ENCODE data around the gene HDLBP.

Gene HDLBP

GRCh38 chr2:241268716-241269445 lies 46.6 kb downstream of the HDLBP start:
- no peak for DNase-seq (ENCODE audit: insufficient read length, low spot score)
- no peak for FAIRE-seq
- no peak for TF ChIP-seq POLR2A (IDR thresholded peaks at IDR 0.05; ENCODE audit: low read depth, low read length)

GRCh38 chr2:241268306-241268705 lies 47.2 kb downstream of the HDLBP start:
- FAIRE-seq (no peak), DNase-seq (ENCODE audit: insufficient read length, low spot score) (no peak)
- no peak for TF ChIP-seq POLR2A (IDR thresholded peaks at IDR 0.05; ENCODE audit: low read depth, low read length)

- DNase-seq (ENCODE audit: insufficient read length, low spot score), result no peak
- no peak for FAIRE-seq
- no peak for TF ChIP-seq POLR2A (IDR thresholded peaks at IDR 0.05; ENCODE audit: low read depth, low read length)
These were observed 48.0 kb downstream of the HDLBP start for GRCh38 chr2:241267249-241268067.

GRCh38 chr2:241265506-241265905 lies 50.0 kb downstream of the HDLBP start:
- DNase-seq (ENCODE audit: insufficient read length, low spot score) (no peak), FAIRE-seq (no peak)
- TF ChIP-seq POLR2A (IDR thresholded peaks at IDR 0.05; ENCODE audit: low read depth, low read length), result no peak

- DNase-seq (ENCODE audit: insufficient read length, low spot score), result no peak
- TF ChIP-seq POLR2A (IDR thresholded peaks at IDR 0.05; ENCODE audit: low read depth, low read length), result no peak
- no peak for FAIRE-seq
These were observed 52.4 kb downstream of the HDLBP start for GRCh38 chr2:241263061-241263460.

GRCh38 chr2:241261628-241262027 lies 53.8 kb downstream of the HDLBP start:
- DNase-seq (ENCODE audit: insufficient read length, low spot score) (no peak), FAIRE-seq (no peak)
- no peak for TF ChIP-seq POLR2A (IDR thresholded peaks at IDR 0.05; ENCODE audit: low read depth, low read length)

GRCh38 chr2:241260911-241261310 lies 54.6 kb downstream of the HDLBP start:
- no peak for DNase-seq (ENCODE audit: insufficient read length, low spot score)
- TF ChIP-seq POLR2A (IDR thresholded peaks at IDR 0.05; ENCODE audit: low read depth, low read length), result no peak
- no peak for FAIRE-seq

- no peak for TF ChIP-seq POLR2A (IDR thresholded peaks at IDR 0.05; ENCODE audit: low read depth, low read length)
- DNase-seq (ENCODE audit: insufficient read length, low spot score) (no peak), FAIRE-seq (no peak)
These were observed 56.8 kb downstream of the HDLBP start for GRCh38 chr2:241258505-241259280.

GRCh38 chr2:241257419-241258032 lies 57.9 kb downstream of the HDLBP start:
- FAIRE-seq, result no peak

GRCh38 chr2:241256168-241256545 lies 59.3 kb downstream of the HDLBP start:
- DNase-seq (ENCODE audit: insufficient read length, low spot score) (no peak), FAIRE-seq (no peak)
- TF ChIP-seq POLR2A (IDR thresholded peaks at IDR 0.05; ENCODE audit: low read depth, low read length), result no peak

More at GRCh38 chr2:241257419-241258032, 57.9 kb downstream of the HDLBP start:
- no peak for DNase-seq (ENCODE audit: insufficient read length, low spot score)
- no peak for TF ChIP-seq POLR2A (IDR thresholded peaks at IDR 0.05; ENCODE audit: low read depth, low read length)

GRCh38 chr2:241255542-241256167 lies 59.8 kb downstream of the HDLBP start:
- no peak for TF ChIP-seq POLR2A (IDR thresholded peaks at IDR 0.05; ENCODE audit: low read depth, low read length)
- no peak for FAIRE-seq
- no peak for DNase-seq (ENCODE audit: insufficient read length, low spot score)

GRCh38 chr2:241254904-241255351 lies 60.5 kb downstream of the HDLBP start:
- no peak for TF ChIP-seq POLR2A (IDR thresholded peaks at IDR 0.05; ENCODE audit: low read depth, low read length)
- FAIRE-seq (no peak), DNase-seq (ENCODE audit: insufficient read length, low spot score) (no peak)

- DNase-seq (ENCODE audit: insufficient read length, low spot score) (no peak), FAIRE-seq (no peak)
- no peak for TF ChIP-seq POLR2A (IDR thresholded peaks at IDR 0.05; ENCODE audit: low read depth, low read length)
These were observed 62.5 kb downstream of the HDLBP start for GRCh38 chr2:241252778-241253475.

Measured in H54 (cell line).